Smooth muscle cell (in vitro differentiated cells): ENCODE results near the gene TRAIP. TPM values are rescaled to one million over a fixed set of nuclear protein-coding genes. Genes with fewer than 3 reads are reported as not detected.
"Not testable (repeated sequence)": the region's sequence is repeated elsewhere in the genome, so short reads cannot be mapped to it uniquely, and the experiment has no call there.

Source experiments
- DNase-seq: peaks from one replicate; lab custom pipeline; 2025; ENCODE audit not compliant: unreplicated experiment; lab: John Stamatoyannopoulos, UW
- H2AFZ ChIP-seq: fragments of 200-600 bp; sonication (generic); 2 replicates; pipeline ENCODE4 v1.6.0; 2016; ENCODE audit warnings: antibody characterized with exemption, low read depth, mild to moderate bottlenecking
- H3F3A ChIP-seq: fragments of 200-600 bp; sonication (generic); 2 replicates; pipeline ENCODE4 v1.6.0; 2017; ENCODE audit warnings: antibody characterized with exemption, low read depth
- H3K27ac ChIP-seq: fragments of 200-600 bp; sonication (generic); 2 replicates; pipeline ENCODE4 v1.5.1; 2016; ENCODE audit warnings: low read depth, mild to moderate bottlenecking
- H3K27me3 ChIP-seq: fragments of 200-600 bp; sonication (generic); 2 replicates; pipeline ENCODE4 v1.6.1; 2016; ENCODE audit warnings: low read depth, mild to moderate bottlenecking
- H3K36me3 ChIP-seq: fragments of 200-600 bp; sonication (generic); 2 replicates; pipeline ENCODE4 v1.5.1; 2016; ENCODE audit warnings: low read depth
- H3K4me1 ChIP-seq: fragments of 200-600 bp; sonication (generic); 2 replicates; pipeline ENCODE4 v1.5.1; 2016; ENCODE audit warnings: low read depth
- H3K4me2 ChIP-seq: fragments of 200-600 bp; sonication (generic); 2 replicates; pipeline ENCODE4 v1.6.0; 2016; ENCODE audit warnings: mild to moderate bottlenecking
- H3K4me3 ChIP-seq: fragments of 200-600 bp; sonication (generic); 2 replicates; pipeline ENCODE4 v1.5.1; 2016; ENCODE audit warnings: mild to moderate bottlenecking
- H3K79me2 ChIP-seq: fragments of 200-600 bp; sonication (generic); 2 replicates; pipeline ENCODE4 v1.6.0; 2016; ENCODE audit warnings: low read depth, mild to moderate bottlenecking
- H3K9ac ChIP-seq: fragments of 200-600 bp; sonication (generic); 2 replicates; pipeline ENCODE4 v1.6.0; 2016; ENCODE audit warnings: low read depth
- H3K9me3 ChIP-seq: fragments of 200-600 bp; sonication (generic); replicated peaks from 2 replicates; pipeline ENCODE4 v1.5.1; 2016; ENCODE audit warnings: low read depth
- H4K20me1 ChIP-seq: fragments of 200-600 bp; sonication (generic); 2 replicates; pipeline ENCODE4 v1.6.0; 2016; ENCODE audit warnings: low read depth
- WGBS: methylation state at CpG from one replicate; pipeline ENCODE4 v1.1.7; 2016; ENCODE audit warnings: low lambda C conversion rate; 5-methylcytosine and 5-hydroxymethylcytosine counted together
- polyA plus RNA-seq: library from polyadenylated mRNA; unstranded; fragments of >200 nt; fragmentation: Nextera tagmentation; extraction: Ambion mirVana; gene quantifications from 2 replicates; pipeline ENCODE4 v1.2.1, GENCODE V29; 2016
- total RNA-seq: library from RNA; depleted of rRNA; stranded (reverse); fragments of >200 nt; gene quantifications from 2 replicates; pipeline ENCODE4 v1.2.3, GENCODE V29; 2014
- TF ChIP-seq, protein P1 (sequence below): fragments of 200-600 bp; sonication (generic); IDR thresholded peaks from 2 replicates; pipeline ENCODE4 v1.5.1; 2017; ENCODE audit warnings: borderline replicate concordance, mild to moderate bottlenecking, antibody characterized with exemption; ENCODE audit not compliant: insufficient read depth, poor library complexity, severe bottlenecking

Gene TRAIP
- total and polyA plus RNA-seq, 2 experiments from 2014 or later: 1.1 to 3.3 TPM

DNA sequence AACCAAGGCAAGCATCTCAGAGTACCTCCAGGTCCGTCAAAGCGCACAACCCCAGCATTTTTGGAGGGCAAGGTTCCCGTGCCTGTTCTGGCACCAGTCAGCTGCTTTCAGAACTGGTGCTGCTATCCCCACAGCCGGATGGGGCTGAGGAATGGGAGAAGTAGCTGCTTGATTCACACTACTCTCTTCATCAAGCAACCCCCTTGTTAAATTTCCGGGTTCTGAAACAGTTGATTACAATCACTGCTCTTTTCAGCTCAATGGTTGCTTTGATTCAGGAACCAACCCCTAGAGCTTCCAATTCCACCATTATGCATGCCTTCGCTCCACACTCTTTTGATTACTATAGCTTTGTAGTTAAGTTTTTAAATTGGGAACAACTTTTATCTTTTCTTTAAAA lies 30.3 kb downstream of the TRAIP start:
- H2AFZ ChIP-seq: no peak overlapping the region
- H3K27me3 ChIP-seq: no peaks in the 10 kb centered on the region
- no peaks in the 10 kb centered on the region for H3K36me3 ChIP-seq
- WGBS: 96% methylated on average over 6 of the region's 6 CpGs
- no peak overlapping the region for H3K27ac ChIP-seq
- no peak overlapping the region for H3K9ac ChIP-seq
- DNase-seq: no peak
- H3K4me2 ChIP-seq: no peak overlapping the region
- no peaks in the 10 kb centered on the region for H4K20me1 ChIP-seq
- H3F3A ChIP-seq: no peaks in the 10 kb centered on the region
- H3K4me1 ChIP-seq: no peaks in the 10 kb centered on the region
- no peak overlapping the region for H3K4me3 ChIP-seq
- no peaks in the 10 kb centered on the region for H3K9me3 ChIP-seq
- no peaks in the 10 kb centered on the region for H3K79me2 ChIP-seq
- TF ChIP-seq, protein P1, sequence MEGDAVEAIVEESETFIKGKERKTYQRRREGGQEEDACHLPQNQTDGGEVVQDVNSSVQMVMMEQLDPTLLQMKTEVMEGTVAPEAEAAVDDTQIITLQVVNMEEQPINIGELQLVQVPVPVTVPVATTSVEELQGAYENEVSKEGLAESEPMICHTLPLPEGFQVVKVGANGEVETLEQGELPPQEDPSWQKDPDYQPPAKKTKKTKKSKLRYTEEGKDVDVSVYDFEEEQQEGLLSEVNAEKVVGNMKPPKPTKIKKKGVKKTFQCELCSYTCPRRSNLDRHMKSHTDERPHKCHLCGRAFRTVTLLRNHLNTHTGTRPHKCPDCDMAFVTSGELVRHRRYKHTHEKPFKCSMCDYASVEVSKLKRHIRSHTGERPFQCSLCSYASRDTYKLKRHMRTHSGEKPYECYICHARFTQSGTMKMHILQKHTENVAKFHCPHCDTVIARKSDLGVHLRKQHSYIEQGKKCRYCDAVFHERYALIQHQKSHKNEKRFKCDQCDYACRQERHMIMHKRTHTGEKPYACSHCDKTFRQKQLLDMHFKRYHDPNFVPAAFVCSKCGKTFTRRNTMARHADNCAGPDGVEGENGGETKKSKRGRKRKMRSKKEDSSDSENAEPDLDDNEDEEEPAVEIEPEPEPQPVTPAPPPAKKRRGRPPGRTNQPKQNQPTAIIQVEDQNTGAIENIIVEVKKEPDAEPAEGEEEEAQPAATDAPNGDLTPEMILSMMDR: no peak

DNA sequence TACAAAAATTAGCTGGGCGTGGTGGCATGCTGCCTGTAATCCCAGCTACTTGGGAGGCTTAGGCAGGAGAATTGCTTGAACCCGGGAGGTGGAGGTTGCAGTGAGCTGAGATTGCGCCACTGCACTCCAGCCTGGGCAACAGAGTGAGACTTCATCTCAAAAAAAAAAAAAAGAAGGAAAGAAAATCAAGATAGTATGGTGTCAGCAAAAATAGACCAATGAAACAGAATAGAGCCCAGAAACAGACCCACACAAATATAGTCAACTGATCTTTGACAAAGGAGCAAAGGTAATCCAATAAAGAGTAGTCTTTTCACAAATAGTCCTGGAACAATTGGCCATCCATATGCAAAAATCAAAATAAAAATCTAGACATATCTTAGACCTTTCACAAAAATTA lies 33.2 kb downstream of the TRAIP start:
- H3K4me3 ChIP-seq, H4K20me1 ChIP-seq, H3K36me3 ChIP-seq, H3K9ac ChIP-seq, H3K27me3 ChIP-seq, H3K27ac ChIP-seq, H3K9me3 ChIP-seq, DNase-seq, H3F3A ChIP-seq, H3K4me2 ChIP-seq, H3K4me1 ChIP-seq, H3K79me2 ChIP-seq, H2AFZ ChIP-seq: not testable (repeated sequence)
- 93% methylated on average over 3 of the region's 3 CpGs for WGBS

DNA sequence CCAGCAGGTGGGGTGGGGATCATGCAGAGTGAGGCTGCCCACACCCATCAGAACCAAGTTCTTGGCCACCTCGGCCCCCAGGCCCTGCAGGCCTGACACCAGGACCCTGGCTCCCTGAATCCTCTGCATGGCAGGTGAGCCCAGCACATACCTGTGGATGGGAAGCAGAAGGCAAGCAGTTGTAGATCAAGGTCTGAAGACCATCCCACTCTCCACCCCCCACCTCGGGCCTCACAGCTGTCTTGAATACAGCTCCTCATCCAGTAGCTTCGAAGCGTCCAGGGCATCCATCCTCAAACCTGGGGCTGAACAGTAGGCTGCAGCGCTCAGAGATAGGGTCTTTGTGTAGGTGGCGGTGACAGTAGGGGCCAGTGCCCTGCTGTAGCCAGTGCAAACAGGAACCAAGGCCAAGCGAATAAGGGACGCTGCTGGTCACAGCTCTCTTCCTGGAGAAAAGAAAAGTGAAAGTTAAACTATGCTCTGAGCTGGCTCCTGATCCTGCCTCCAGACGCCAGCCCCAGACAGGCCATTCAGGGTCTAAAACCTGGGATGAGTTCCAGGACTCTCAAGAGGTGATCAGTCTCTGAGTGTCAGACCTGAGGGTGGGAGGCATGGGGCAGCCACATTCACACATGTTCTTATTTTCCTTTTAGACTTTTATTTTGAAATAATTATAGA lies 42.7 kb downstream of the TRAIP start, which contains the start of gene UBA7:
Gene UBA7, minus strand, starts transcription at position 457 of the 678 bp plus-strand sequence. Its CDS starts 166 bp downstream, at position 291.
- TF ChIP-seq, protein P1: no peak

DNA sequence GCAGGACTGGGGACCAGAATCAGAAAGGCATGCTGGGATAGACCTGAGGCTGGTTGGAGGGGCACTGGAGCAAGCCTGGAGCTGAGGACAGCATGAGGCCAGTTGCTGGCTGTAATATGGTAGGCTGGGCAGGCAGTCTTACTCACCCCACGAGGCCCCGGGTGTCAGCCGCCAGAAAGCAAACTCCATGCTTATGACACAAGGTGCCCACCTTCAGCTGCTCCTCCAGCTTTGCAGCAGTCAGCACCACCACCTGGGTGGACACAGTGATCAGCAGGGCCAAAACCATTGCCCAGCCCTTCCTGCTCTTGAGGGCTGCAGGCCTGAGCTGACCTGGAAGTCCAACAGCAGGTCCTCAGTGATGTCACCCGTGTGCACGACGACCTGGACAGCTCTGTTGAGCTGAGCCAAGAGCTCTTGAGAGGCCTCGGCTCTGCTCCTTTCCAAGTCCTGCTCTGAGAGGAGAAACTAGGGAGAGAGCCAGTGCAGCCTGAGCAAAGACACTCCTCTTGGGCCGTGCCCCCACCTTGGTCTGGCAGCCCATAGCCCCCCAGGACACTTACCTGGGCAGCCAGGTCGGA lies 43.4 kb downstream of the TRAIP start:
- H3K27ac ChIP-seq: no peak overlapping the region
- no peaks in the 10 kb centered on the region for H3K4me1 ChIP-seq
- H3K27me3 ChIP-seq: no peaks in the 10 kb centered on the region
- H3K9ac ChIP-seq: no peak overlapping the region
- no peak overlapping the region for H2AFZ ChIP-seq
- DNase-seq: no peak
- H3F3A ChIP-seq: no peaks in the 10 kb centered on the region
- H3K4me3 ChIP-seq: no peak overlapping the region
- H3K9me3 ChIP-seq: no peaks in the 10 kb centered on the region
- H4K20me1 ChIP-seq: no peaks in the 10 kb centered on the region
- no peaks in the 10 kb centered on the region for H3K79me2 ChIP-seq
- WGBS: 91% methylated on average over 9 of the region's 9 CpGs
- no peaks in the 10 kb centered on the region for H3K36me3 ChIP-seq
- H3K4me2 ChIP-seq: no peak overlapping the region
- TF ChIP-seq, protein P1: no peak

More for the DNA sequence above, 42.7 kb downstream of the TRAIP start, which contains the start of gene UBA7:
- H3K4me1 ChIP-seq: no peaks in the 10 kb centered on the region
- no peaks in the 10 kb centered on the region for H4K20me1 ChIP-seq
- no peaks in the 10 kb centered on the region for H3F3A ChIP-seq
- no peak within 1 kb of the TSS for H3K27ac ChIP-seq
- DNase-seq: no peak
- peak within 1 kb of the TSS; percentile 27 for H3K4me3 ChIP-seq
- peak within 1 kb of the TSS; percentile 65 for H3K4me2 ChIP-seq
- no peaks in the 10 kb centered on the region for H3K27me3 ChIP-seq
- no peak within 1 kb of the TSS for H3K9ac ChIP-seq
- no peaks in the 10 kb centered on the region for H3K79me2 ChIP-seq
- WGBS: 80% methylated on average over 9 of the region's 9 CpGs
- peak within 1 kb of the TSS; percentile 83 for H2AFZ ChIP-seq
- H3K9me3 ChIP-seq: no peaks in the 10 kb centered on the region
- H3K36me3 ChIP-seq: no peaks in the 10 kb centered on the region
